LNCAP (cell line): ENCODE results near the gene GNG2.
A peak's percentile ranks its signal among the peaks of the same experiment; 100 is the strongest.

ENCODE experiments used
- CTCF ChIP-seq: fragments of 450-650 bp; IDR thresholded peaks from 2 replicates; pipeline ENCODE4 v1.5.1; 2017; ENCODE audit warnings: mild to moderate bottlenecking

GNG2 gene

DNA sequence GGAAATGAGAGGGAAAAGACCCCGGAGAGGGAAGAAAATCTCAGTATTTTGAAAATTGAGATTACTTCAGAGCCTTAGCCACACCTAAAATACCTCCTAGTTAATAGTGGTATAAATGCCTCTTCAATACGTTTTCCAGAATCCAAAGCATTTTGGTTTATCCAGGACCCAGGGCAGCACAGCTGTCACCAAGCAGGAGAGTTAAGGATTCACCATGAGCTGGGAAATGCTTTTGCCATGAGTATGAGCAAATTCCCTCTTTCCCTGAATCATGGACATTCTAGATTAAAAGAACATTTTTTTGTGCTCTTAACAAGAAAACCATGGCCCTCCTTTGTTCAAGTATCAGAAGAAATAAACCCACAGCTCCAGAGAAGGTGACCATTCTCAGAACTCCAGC is 107.1 kb downstream of the GNG2 start:
- TF ChIP-seq CTCF = no peak

GRCh38 chr14:51969852-51970540 is 109.6 kb downstream of the GNG2 start:
- TF ChIP-seq CTCF = no peak

DNA sequence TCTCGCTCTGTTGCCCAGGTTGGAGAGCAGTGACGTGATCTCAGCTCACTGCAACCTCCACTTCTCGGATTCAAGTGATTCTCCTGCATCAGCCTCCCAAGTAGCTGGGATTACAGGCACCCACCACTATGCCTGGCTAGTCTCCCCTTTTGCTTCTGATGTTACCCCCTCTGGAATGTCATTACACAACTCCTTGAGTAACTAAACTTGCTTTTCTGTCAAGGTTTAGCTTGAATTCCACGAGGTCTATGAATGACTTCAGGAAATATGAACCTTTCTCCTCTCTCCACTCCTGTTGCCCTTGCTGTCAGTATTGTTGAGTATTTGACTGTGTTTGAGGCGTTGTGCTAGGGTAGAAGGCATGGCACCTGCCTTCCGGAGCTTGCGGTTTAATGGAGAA is 112.2 kb downstream of the GNG2 start:
- TF ChIP-seq CTCF = no peak

DNA sequence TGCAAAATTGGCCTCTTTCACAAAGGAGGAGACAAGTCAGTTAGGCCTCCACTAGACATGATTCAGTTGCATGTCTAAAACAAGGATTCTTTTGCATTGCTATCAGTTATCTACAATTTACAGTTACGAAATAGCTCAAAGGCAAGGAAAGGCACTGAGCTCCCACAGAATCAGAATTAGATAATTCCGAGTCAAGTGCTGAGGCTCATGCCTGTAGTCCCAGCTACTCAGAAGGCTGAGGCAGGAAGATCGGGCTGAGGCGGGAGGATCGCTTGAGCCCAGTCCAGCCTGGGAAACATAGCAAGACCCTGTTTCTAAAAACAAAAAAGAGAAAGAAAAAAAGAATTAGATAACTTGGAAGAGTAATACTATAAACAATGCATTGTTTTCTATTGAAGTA is 116.7 kb downstream of the GNG2 start:
- TF ChIP-seq CTCF = no peak

- TF ChIP-seq CTCF = no peak
Observed at GRCh38 chr14:51978681-51979085, 118.3 kb downstream of the GNG2 start.

DNA sequence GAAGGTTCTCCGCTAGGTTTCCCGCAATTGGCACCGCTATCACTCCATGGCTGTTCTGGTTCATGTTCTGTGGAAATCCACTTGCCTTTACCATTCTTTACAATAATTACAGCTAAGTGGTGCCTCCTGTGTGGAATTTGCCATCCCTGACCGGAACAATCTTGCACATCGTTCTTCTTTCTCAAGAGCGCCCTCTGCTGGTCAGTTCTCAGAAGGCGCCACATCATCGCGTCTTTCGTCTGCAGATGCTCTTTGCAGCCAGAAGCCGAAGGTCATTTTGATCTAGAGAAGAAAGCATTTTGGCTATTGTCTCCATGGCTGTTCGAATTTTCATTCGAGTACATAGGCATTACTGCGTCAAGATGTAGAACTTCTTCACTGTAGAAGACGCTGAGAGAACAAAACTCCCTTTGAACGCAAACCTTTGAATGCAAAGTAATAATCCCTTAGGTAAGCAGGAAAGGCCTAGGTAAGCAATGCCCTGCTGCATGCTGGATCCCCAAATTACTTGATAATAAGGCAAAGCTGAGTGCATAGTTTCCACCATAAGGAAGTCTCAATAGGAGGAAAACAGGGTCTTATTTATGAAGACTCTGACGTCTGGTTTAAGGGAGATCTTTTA is 118.8 kb downstream of the GNG2 start:
- peak; percentile 89 for TF ChIP-seq CTCF

DNA sequence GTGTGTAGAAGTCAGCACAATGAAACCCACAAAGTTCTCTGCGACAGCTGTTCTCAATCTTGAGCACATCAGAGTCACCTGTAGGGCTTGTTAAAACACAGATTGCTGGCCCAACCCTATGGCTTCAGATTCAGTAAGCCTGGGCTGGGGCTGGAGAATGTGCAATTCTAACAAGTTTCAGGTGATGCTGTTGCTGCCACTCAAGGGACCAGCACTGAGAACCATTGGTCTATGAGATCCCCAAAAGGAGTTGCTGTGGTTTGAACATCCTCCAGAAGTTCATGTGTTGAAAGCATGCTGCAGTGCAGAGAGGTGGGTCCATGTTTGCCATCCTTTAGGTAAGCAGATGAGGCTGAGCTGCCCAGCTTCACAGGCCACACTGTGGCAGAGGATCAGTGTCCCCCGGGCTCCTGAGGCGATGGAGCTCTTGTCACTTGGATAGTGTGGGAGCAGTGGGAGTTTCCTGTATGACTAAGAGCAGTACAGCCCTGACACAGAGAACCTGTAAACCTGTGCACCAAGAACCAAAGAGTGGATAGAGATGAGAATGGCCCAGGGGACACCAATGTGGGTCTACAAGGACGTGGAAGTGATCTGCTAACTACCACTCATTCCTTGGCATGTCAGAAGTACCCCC is 120.9 kb downstream of the GNG2 start:
- no peak for TF ChIP-seq CTCF
